NOMO-1 (cell line): ENCODE results near the gene ABCG1.

Source experiments
- DNase-seq, 2 experiments: peaks; one replicate each; lab custom pipeline; 2025; ENCODE audit not compliant: unreplicated experiment in 2 of 2; lab: John Stamatoyannopoulos, UW

The ABCG1 gene

GRCh38 chr21:42191696-42192595 lies 27.0 kb upstream of the ABCG1 start:
- no peak for DNase-seq

DNA sequence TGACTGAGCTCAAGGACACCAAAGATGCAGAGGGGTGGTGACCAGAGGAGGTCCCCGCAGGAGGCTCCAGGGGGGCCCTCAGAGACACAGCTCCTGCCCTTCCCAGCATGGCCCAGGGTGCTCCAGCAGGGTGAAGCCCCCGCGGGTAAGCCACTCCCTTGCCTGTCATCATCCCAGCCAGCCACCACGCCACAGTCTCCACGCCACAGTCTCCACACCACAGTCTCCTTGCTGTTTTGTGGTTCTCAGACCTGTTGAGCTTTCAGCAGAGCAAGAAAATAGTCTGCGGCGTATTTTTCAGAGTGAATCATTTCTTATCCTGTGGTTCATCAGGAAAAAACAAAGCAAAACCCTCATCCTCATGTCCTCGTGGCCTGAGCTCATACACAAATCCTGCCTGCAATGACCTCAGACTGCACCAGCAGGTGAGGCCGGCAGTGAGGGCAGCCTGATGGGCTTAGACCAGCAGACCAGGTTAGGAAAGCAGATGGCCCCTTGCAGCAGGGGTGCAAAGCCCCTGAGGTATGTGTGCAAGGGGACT lies 25.7 kb upstream of the ABCG1 start:
- DNase-seq = no peak

DNA sequence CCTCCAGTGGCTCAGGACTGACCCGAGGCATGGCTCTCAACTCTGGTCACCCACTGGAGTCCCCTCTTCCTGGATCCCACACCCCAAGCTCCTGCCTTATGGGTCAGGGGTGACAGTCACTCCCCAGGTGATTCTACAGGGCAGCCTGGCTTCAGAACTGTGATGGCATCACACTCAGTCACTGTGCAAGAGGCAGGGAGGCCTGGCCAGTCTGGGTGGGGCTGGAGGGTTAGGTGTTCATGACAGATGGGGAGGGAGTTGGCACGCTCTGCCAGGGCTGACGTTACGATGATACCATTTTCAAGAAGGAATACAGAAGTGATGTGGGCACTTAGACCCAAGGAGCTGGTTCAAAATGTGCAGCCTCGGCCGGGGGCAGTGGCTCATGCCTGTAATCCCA lies 25.2 kb upstream of the ABCG1 start:
- no peak for DNase-seq

GRCh38 chr21:42194863-42195262 lies 24.1 kb upstream of the ABCG1 start:
- no peak for DNase-seq

DNA sequence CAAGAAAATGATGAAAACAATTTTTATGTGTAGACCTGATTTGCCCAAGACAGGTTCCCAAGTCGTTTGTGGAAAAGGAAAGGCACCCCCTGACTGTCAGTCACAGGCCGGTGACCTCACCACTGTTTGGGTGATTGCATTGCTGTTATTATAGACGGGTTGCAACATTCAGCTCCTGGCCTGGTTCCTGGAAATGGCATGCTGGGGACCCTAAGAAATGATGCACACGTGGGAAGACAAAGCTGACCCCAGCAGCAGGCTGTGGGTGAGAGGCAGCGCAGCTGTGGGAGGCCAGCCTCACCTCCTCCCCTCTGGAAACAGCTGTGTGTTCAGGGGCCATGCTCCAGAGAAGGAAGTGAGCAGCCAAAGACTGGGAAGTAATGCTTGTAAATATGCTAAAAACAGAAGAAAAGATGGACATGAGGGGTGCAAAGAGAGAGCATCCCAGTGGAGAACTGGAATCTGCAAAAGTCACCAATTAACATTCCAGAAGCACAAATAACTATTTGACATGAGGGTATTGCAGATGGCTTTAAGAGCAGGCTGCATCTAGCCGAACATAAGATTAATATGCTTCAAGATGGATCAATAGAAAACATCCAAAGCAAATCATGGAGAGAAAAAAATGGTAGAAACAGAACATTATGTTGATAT lies 23.4 kb upstream of the ABCG1 start:
- DNase-seq = no peak

- peak; percentile 58 to 97 for DNase-seq
These were observed 19.7 kb upstream of the ABCG1 start for GRCh38 chr21:42198929-42199867.

DNA sequence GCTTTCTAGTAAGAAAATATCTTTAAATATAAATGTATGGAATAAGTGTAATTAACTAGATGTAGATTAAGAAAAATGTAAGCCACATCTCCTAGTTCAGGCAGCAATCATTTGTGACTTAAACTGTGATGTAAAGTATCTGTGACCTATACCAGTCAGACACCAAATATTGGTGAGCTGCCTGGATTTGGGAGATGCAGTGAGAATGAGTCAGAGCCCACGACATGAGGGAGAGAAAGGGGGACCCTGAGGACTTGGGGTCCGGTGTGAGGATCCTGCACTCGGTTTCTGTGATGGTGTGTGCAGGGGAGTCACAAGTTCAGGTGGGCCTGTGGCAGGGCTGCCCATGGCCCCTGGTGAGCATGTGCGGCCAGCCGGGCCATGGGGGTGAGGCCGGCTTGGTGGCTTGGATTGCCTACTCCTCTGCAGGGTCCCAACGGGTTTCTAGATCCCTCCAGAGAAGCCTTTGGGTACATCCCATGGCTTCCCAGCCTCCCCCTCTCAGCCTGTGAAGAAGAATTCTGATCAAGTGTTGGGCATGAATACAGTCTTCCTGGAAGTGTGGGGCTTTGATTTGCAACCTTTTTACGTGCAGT lies 19.0 kb upstream of the ABCG1 start:
- no peak for DNase-seq

- DNase-seq = no peak
These were observed 17.9 kb upstream of the ABCG1 start for GRCh38 chr21:42200906-42201614.

- no peak for DNase-seq
These were observed 17.3 kb upstream of the ABCG1 start for GRCh38 chr21:42201615-42202161.

DNA sequence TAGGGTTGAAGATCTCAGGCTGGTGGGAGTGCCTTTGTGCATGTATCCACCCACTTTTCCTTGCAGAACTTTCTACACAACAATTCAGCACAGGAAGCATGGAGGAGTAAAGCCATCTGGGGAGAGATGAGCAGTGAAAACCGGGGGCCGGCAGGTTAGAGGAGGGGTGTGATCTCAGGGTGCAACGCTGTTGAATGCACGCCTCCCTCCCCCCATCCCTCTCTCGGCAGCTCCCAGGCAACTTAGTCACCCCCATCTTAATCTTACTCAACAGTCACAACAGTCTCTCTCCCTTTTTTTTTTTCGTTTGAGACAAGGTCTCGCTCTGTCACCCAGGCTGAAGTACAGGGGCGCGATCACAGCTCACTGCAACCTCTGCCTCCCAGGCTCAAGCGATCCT lies 16.6 kb upstream of the ABCG1 start:
- no peak for DNase-seq

DNA sequence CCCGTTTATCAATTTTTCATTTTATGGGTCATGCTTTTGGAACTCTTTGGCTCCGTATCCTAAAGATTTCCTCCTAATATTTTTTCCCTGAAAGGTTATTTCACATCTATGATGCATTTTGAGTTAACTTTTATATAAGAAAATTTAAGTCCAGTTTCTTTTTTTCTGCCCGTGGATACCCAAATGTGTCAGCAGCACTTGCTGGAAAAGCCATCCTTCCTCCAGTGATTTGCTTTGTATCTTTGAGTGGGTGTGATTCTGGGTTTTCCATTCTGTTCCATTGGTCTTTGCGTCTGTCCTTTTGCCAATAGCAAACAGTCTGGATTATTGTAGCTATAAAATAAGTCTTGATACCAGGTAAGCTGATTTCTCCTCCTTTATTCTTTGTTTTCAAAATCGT lies 15.6 kb upstream of the ABCG1 start:
- no peak for DNase-seq

GRCh38 chr21:42203936-42204335 lies 15.0 kb upstream of the ABCG1 start:
- no peak for DNase-seq

DNA sequence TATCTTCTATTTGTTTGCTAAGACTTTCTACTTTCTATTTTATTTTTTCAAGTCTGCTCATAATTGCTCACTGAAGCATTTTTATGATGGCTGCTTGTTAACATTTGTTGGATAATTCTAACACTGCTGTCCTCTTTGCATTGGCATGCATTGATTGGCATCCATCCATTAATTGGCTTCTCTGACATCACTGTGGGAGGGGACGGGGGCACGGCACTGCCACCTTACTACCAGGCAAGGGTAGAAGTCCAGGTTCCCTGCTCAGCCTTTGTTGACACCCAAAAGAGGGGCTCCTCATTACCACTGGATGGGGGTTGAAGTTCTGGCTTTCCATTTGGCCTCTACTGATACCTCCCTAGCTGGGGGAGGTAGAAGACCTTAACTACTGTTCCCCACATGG lies 11.5 kb upstream of the ABCG1 start:
- DNase-seq = no peak

- no peak for DNase-seq
These were observed 10.9 kb upstream of the ABCG1 start for GRCh38 chr21:42208036-42208435.

DNA sequence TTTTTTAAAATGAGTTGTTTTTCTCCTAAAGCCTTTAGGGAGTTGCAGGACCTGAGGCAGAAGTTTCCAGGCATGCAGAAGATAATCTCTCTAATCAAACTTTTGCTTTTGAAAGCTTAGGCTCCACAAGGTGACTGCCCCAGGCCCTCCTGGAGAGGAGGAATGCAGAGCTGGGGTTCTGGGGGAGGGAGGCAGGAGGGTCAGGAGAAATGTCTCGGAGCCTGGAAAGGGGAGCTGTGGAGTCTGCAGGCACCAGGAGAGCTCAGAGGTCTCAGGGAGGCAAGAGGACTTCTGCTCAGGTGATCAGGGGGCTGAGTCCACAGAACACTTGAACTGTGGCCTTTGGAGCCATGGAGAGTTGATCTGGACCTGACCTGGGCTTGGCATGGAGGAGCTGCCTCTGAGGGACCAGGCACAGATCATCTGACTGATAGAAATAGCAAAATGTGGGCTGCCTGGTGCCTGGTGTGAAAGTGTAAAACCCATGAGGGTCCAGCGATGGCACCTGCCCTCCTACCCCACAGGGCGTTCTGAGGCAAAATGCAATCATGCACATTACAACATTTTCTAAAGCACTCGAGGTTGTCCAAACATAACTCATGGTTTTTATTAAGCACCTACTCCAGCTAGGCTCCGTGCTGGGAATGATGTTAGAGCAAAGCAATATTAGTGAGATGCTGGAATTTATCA lies 10.0 kb upstream of the ABCG1 start:
- DNase-seq = no peak

- DNase-seq = no peak
These were observed 9.0 kb upstream of the ABCG1 start for GRCh38 chr21:42209801-42210479.

- no peak for DNase-seq
These were observed 6.7 kb upstream of the ABCG1 start for GRCh38 chr21:42212266-42212665.

- DNase-seq = no peak
These were observed 5.7 kb upstream of the ABCG1 start for GRCh38 chr21:42213082-42213774.
